Liver (tissue), 9 donors: Measurements from ENCODE around the gene HAND2. TPM values are rescaled to one million over a fixed set of nuclear protein-coding genes. Genes with fewer than 3 reads are reported as not detected.

Source experiments
- DNase-seq: peaks from one replicate; pipeline ENCODE4 v3.0.0-alpha.2; 2017; ENCODE audit warnings: low spot score
- H3K27ac ChIP-seq, 2 donors: one replicate each; pipeline ENCODE4 v1.7.0; 2013; ENCODE audit warnings: inconsistent platforms in 2 of 2, low read length in 2 of 2, control low read depth in 1 of 2, low read depth in 1 of 2, mild to moderate bottlenecking in 1 of 2
- H3K27me3 ChIP-seq, 4 donors: one replicate each; pipeline versions ENCODE4 v1.6.1 to v1.7.0; 2013; ENCODE audit warnings: low read length in 3 of 4, inconsistent platforms in 1 of 4, mild to moderate bottlenecking in 1 of 4, moderate library complexity in 1 of 4; ENCODE audit not compliant: control insufficient read depth in 4 of 4, insufficient read depth in 4 of 4
- H3K36me3 ChIP-seq, 4 donors: one replicate each; pipeline versions ENCODE4 v1.6.1 to v1.7.0; 2013; ENCODE audit warnings: low read length in 3 of 4, mild to moderate bottlenecking in 3 of 4, low read depth in 1 of 4, moderate library complexity in 1 of 4; ENCODE audit not compliant: control insufficient read depth in 4 of 4, insufficient read depth in 3 of 4
- H3K4me1 ChIP-seq, 4 donors: one replicate each; pipeline versions ENCODE4 v1.6.1 to v1.7.0; 2013; ENCODE audit warnings: low read length in 3 of 4, mild to moderate bottlenecking in 3 of 4, moderate library complexity in 1 of 4; ENCODE audit not compliant: control insufficient read depth in 4 of 4, insufficient read depth in 4 of 4
- H3K4me3 ChIP-seq, 3 donors: one replicate each; pipeline versions ENCODE4 v1.6.1 to v1.7.0; 2013; ENCODE audit warnings: low read length in 3 of 3, control low read depth in 1 of 3, low read depth in 1 of 3, mild to moderate bottlenecking in 1 of 3
- H3K9ac ChIP-seq, 2 donors: one replicate each; pipeline ENCODE4 v1.7.0; 2013; ENCODE audit warnings: low read length in 2 of 2, mild to moderate bottlenecking in 2 of 2, moderate library complexity in 2 of 2, control low read depth in 1 of 2, low read depth in 1 of 2
- H3K9me3 ChIP-seq, 4 donors: one replicate each; pipeline versions ENCODE4 v1.6.1 to v1.7.0; 2013; ENCODE audit warnings: low read length in 3 of 4; ENCODE audit not compliant: control insufficient read depth in 4 of 4
- ATF3 ChIP-seq: IDR thresholded peaks from 2 replicates; pipeline ENCODE4 v1.6.1; 2016; ENCODE audit warnings: antibody characterized with exemption
- CTCF ChIP-seq: fragments of 150-350 bp; IDR thresholded peaks from 2 replicates; pipeline ENCODE4 v1.5.1; 2017; ENCODE audit warnings: improper control_type of control experiment, low read depth, low read length; ENCODE audit not compliant: missing input control
- EGR1 ChIP-seq, 2 donors: IDR thresholded peaks; 2 replicates each; pipeline ENCODE4 v1.6.1; 2016 to 2018; ENCODE audit warnings: antibody characterized with exemption in 2 of 2, low read depth in 2 of 2
- FOXA1 ChIP-seq: IDR thresholded peaks from 2 replicates; pipeline ENCODE4 v1.6.1; 2016; ENCODE audit warnings: antibody characterized with exemption
- FOXA2 ChIP-seq: IDR thresholded peaks from 2 replicates; pipeline ENCODE4 v1.6.1; 2016; ENCODE audit warnings: antibody characterized with exemption
- JUND ChIP-seq, 2 donors: IDR thresholded peaks; 2 replicates each; pipeline ENCODE4 v1.6.1; 2016; ENCODE audit warnings: antibody characterized with exemption in 2 of 2
- NR2F2 ChIP-seq: IDR thresholded peaks from 2 replicates; pipeline ENCODE4 v1.6.1; 2016; ENCODE audit warnings: antibody characterized with exemption
- REST ChIP-seq: IDR thresholded peaks from 2 replicates; pipeline ENCODE4 v1.6.1; 2016; ENCODE audit warnings: antibody characterized with exemption, mild to moderate bottlenecking
- TAF1 ChIP-seq: conservative IDR thresholded peaks from 2 replicates; pipeline ENCODE4 v1.6.1; 2016; ENCODE audit warnings: antibody characterized with exemption, mild to moderate bottlenecking
- WGBS: extraction: QIAGEN DNeasy Blood & Tissue Kit; methylation state at CpG from one replicate; pipeline ENCODE4 v1.1.7; 2013; 5-methylcytosine and 5-hydroxymethylcytosine counted together
- polyA plus RNA-seq, 2 donors: library from polyadenylated mRNA; stranded (reverse) in 1 of 2; unstranded in 1 of 2; fragments of 200-250 nt in 1 of 2; fragments of >200 nt in 1 of 2; fragmentation: Nextera tagmentation in 1 of 2; extraction: Ambion mirVana in 1 of 2; gene quantifications; one replicate each; pipeline versions ENCODE4 v1.2.1 to v1.2.3, GENCODE V29; 2013 to 2015
- total RNA-seq, 2 donors: library from RNA; depleted of rRNA; stranded (reverse); fragments of >200 nt; gene quantifications; one replicate each; pipeline ENCODE4 v1.2.3, GENCODE V29; 2014
- donor health status: healthy.
- donor health status: healthy.
- donor health status: healthy.
- donor health status: healthy.
- donor health status: healthy.

The HAND2 gene
- total and polyA plus RNA-seq, 4 donors = 2.1 to 4.7 (median 3.7) TPM

GRCh38 chr4:173517781-173518424 is 12.1 kb downstream of the HAND2 start:
- H3K36me3 ChIP-seq = no peaks in the 10 kb centered on the region
- H3K9ac ChIP-seq = no peak overlapping the region
- no peak for DNase-seq
- H3K4me3 ChIP-seq = no peak overlapping the region
- H3K27ac ChIP-seq = peak overlapping the region; percentile 62 to 73
- H3K27me3 ChIP-seq = peaks cover 2 to 25% (median 8%) of the 10 kb centered on the region in 4 donors
- H3K4me1 ChIP-seq = peaks cover 6 to 14% (median 13%) of the 10 kb centered on the region in 4 donors
- 6% methylated on average over 24 of the region's 24 CpGs for WGBS
- TF ChIP-seq FOXA1 = no peak
- TF ChIP-seq ATF3 = no peak
- TF ChIP-seq EGR1 (IDR thresholded peaks at IDR 0.05; ENCODE audit: low read depth in 2 of 2) = no peak
- no peak for TF ChIP-seq REST
- TF ChIP-seq JUND (IDR thresholded peaks at IDR 0.05) = no peak
- TF ChIP-seq FOXA2 = no peak
- no peak for TF ChIP-seq CTCF
- no peak for TF ChIP-seq TAF1
- no peak for TF ChIP-seq NR2F2
- H3K9me3 ChIP-seq = no peaks in the 10 kb centered on the region

- no peak for TF ChIP-seq ATF3
- no peak for TF ChIP-seq EGR1 (IDR thresholded peaks at IDR 0.05; ENCODE audit: low read depth in 2 of 2)
- peak; percentile 75 for TF ChIP-seq NR2F2
- DNase-seq = no peak
- Histone ChIP-seq H3K9me3 (no peaks in the 10 kb centered on the region), H3K36me3 (no peaks in the 10 kb centered on the region), H3K4me1 (peaks cover under 1 to 5% (median 4%) of the 10 kb centered on the region in 4 donors), H3K4me3 (no peak overlapping the region), H3K27ac (peak overlapping the region; percentile 62 to 73), H3K9ac (no peak overlapping the region), H3K27me3 (peaks cover 2 to 21% (median 11%) of the 10 kb centered on the region in 4 donors)
- WGBS = 4% methylated on average over 48 of the region's 48 CpGs
Observed at GRCh38 chr4:173516621-173517524, 13.2 kb downstream of the HAND2 start.
